Hindlimb muscle (tissue), 1 donor: ENCODE data around the gene OR2S2. TPM values are rescaled to one million over a fixed set of nuclear protein-coding genes. Genes with fewer than 3 reads are reported as not detected.

Experiments
- DNase-seq: peaks from one replicate; pipeline ENCODE4 v3.0.0-alpha.2; 2013
- polyA plus RNA-seq: library from polyadenylated mRNA; unstranded; fragments of 120-200 nt; gene quantifications from one replicate; pipeline ENCODE4 v1.2.1, GENCODE V29; 2013; ENCODE audit not compliant: insufficient read length

Gene OR2S2
- polyA plus RNA-seq, 1 donor, result not detected

GRCh38 chr9:35908504-35909125 lies 49.3 kb downstream of the OR2S2 start:
- no peak for DNase-seq

- peak; percentile 86 for DNase-seq
These were observed 50.0 kb downstream of the OR2S2 start for GRCh38 chr9:35907711-35908503.

Other genes starting within 250 kb of the OR2S2 start
- gene TLN1, start 226.0 kb downstream of the OR2S2 start, polyA plus RNA-seq, result 117 TPM
- gene CREB3, start 225.5 kb downstream of the OR2S2 start, polyA plus RNA-seq, result 25.6 TPM
- gene GBA2, start 208.9 kb downstream of the OR2S2 start, polyA plus RNA-seq, result 62.5 TPM
- 20.8 TPM for gene RGP1, start 208.9 kb downstream of the OR2S2 start, polyA plus RNA-seq
- gene MSMP, start 203.9 kb downstream of the OR2S2 start, polyA plus RNA-seq, result not detected
- gene NPR2, start 166.6 kb downstream of the OR2S2 start, polyA plus RNA-seq, result 20.4 TPM
- 1.7 TPM for gene SPAG8, start 145.9 kb downstream of the OR2S2 start, polyA plus RNA-seq
- 30.4 TPM for gene HINT2, start 143.1 kb downstream of the OR2S2 start, polyA plus RNA-seq
- gene FAM221B, start 129.4 kb downstream of the OR2S2 start, polyA plus RNA-seq, result 0.35 TPM
- 26.9 TPM for gene TMEM8B, start 128.9 kb downstream of the OR2S2 start, polyA plus RNA-seq
- gene OR13J1, start 87.8 kb downstream of the OR2S2 start, polyA plus RNA-seq, result not detected
- gene HRCT1, start 52.0 kb downstream of the OR2S2 start, polyA plus RNA-seq, result 0.83 TPM
- 2.3 TPM for gene SPAAR, start 48.7 kb downstream of the OR2S2 start, polyA plus RNA-seq
- 19.0 TPM for gene RECK, start 78.8 kb upstream of the OR2S2 start, polyA plus RNA-seq
- 94.7 TPM for gene GLIPR2, start 178.6 kb upstream of the OR2S2 start, polyA plus RNA-seq
- gene CCIN, start 211.2 kb upstream of the OR2S2 start, polyA plus RNA-seq, result 0.59 TPM
- 112 TPM for gene CLTA, start 232.8 kb upstream of the OR2S2 start, polyA plus RNA-seq